Activated CD4-positive, alpha-beta T cell treated with anti-CD3 and anti-CD28 coated beads, Interleukin-2, amount 10 ng/mL, durations not matched to agents 7 days and 5 days (primary cell): ENCODE measurements around the gene MDGA2. TPM values are rescaled to one million over a fixed set of nuclear protein-coding genes. Genes with fewer than 3 reads are reported as not detected.
"Not testable (repeated sequence)": the region's sequence is repeated elsewhere in the genome, so short reads cannot be mapped to it uniquely, and the experiment has no call there.

ENCODE experiments used
- CTCF ChIA-PET: fragments of 350-600 bp; sonication (Branson Sonifier 250); formaldehyde crosslinking; loops from one replicate; lab custom pipeline; 2021; ENCODE audit warnings: antibody characterized with exemption; lab: Charles Lee
- POLR2A ChIA-PET: fragments of 350-600 bp; sonication (Branson Sonifier 250); formaldehyde crosslinking; loops from one replicate; lab custom pipeline; 2021; ENCODE audit warnings: antibody characterized with exemption; lab: Charles Lee
- DNase-seq: peaks from one replicate; pipeline ENCODE4 v3.0.0-alpha.2; 2020
- H3K27ac Mint-ChIP-seq: one replicate; pipeline ENCODE4 v1.8.0; 2021; ENCODE audit warnings: mild to moderate bottlenecking, moderate library complexity, mixed read lengths
- H3K27me3 Mint-ChIP-seq: one replicate; pipeline ENCODE4 v1.8.0; 2021; ENCODE audit warnings: mixed read lengths
- H3K36me3 Mint-ChIP-seq: one replicate; pipeline ENCODE4 v1.8.0; 2021; ENCODE audit warnings: low read depth, mixed read lengths
- H3K4me1 Mint-ChIP-seq: one replicate; pipeline ENCODE4 v1.8.0; 2021; ENCODE audit warnings: mixed read lengths
- H3K4me3 Mint-ChIP-seq: one replicate; pipeline ENCODE4 v1.8.0; 2021; ENCODE audit warnings: mild to moderate bottlenecking, moderate library complexity, mixed read lengths
- H3K9me3 Mint-ChIP-seq: one replicate; pipeline ENCODE4 v1.8.0; 2021; ENCODE audit warnings: mixed read lengths
- total RNA-seq, 2 experiments: library from RNA; stranded (reverse); gene quantifications; one replicate each; pipeline ENCODE4 v1.2.3, GENCODE V29; 2021

The MDGA2 gene
- total RNA-seq, 2 experiments from 2014 or later: not detected

DNA sequence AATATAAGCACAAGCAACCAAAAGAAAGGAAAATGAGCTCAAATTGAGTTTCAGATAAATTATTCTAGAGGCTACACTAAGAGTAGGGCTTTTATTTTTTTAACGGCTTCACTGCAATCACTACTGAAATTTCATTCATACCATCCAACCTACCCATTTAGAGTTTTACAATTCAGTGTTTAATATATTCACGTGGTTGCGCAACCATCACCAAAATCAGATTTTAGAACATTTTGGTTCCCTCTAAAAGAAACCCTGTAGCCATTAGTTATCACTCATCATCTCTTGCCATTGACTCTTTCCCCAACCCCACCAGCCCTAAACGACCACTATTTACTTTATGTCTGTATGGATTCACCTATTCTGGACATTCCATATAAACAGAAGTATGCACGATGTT is 401.5 kb downstream of the MDGA2 start:
- H3K27me3 Mint-ChIP-seq: no peaks in the 10 kb centered on the region
- no peaks in the 10 kb centered on the region for H3K9me3 Mint-ChIP-seq
- no peak for DNase-seq
- CTCF ChIA-PET: no interaction called here
- POLR2A ChIA-PET: no interaction called here
- H3K4me3 Mint-ChIP-seq: no peak overlapping the region
- H3K4me1 Mint-ChIP-seq: peaks cover 1% of the 10 kb centered on the region
- no peaks in the 10 kb centered on the region for H3K36me3 Mint-ChIP-seq
- no peak overlapping the region for H3K27ac Mint-ChIP-seq

DNA sequence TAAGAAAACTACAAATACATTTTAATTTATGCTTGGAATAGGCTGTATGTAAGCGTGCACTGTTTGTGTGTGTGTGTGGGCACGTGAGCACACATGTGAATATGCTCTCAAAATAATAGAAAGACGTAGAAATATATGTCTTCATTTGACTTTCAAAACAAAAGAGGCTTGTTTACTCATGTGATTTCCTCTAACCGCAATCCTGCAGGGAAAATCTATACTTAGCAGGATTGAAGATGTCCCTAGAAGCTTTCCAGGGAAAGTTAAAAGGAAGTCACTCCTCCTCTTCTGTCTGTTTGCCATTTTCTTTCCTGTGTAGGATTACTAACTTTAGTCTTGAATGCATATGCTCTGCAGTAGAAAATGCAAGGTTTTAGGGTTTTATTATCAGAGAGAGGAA is 404.7 kb downstream of the MDGA2 start:
- Mint-ChIP-seq H3K4me1 (no peaks in the 10 kb centered on the region), H3K27me3 (no peaks in the 10 kb centered on the region), H3K9me3 (no peaks in the 10 kb centered on the region), H3K4me3 (no peak overlapping the region), H3K27ac (no peak overlapping the region), H3K36me3 (no peaks in the 10 kb centered on the region)
- no peak for DNase-seq
- POLR2A ChIA-PET: no interaction called here
- CTCF ChIA-PET: no interaction called here

DNA sequence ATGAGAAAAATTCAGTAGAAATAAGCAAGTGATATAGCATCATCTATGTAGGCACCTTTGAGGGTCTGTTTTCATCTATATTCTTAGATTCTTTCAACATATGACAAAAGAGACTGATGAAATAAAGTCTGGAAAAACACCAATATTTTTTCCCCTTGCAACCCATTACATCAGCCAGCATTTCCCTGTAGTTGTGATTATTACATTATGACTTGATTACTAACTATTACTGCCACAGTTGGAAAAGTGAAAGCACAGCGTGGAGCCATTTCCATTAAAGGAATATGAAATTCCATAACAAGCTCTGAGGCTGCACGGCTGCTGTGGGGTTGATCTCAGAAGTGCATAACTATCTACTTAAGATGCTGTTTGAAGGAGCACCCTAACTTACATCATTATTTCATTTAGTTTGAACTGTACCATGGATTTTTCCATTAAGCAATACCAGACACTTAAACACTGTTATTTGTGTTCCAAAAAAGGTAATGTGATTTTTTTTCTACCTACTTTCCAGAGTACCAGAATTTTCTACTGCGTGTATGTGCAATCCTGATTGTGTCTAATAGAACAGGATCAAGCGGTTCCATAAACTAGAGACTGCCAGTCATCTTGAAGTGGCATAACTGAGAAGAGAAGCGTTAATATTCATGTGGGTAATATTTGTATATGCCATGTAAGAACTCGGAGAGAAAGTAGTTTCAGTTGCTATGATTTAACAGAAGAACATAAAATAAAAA is 405.5 kb downstream of the MDGA2 start:
- no peak overlapping the region for H3K27ac Mint-ChIP-seq
- CTCF ChIA-PET: no interaction called here
- no peaks in the 10 kb centered on the region for H3K36me3 Mint-ChIP-seq
- H3K4me3 Mint-ChIP-seq: no peak overlapping the region
- no peak for DNase-seq
- POLR2A ChIA-PET: no interaction called here
- H3K9me3 Mint-ChIP-seq: no peaks in the 10 kb centered on the region
- H3K27me3 Mint-ChIP-seq: no peaks in the 10 kb centered on the region
- H3K4me1 Mint-ChIP-seq: no peaks in the 10 kb centered on the region

DNA sequence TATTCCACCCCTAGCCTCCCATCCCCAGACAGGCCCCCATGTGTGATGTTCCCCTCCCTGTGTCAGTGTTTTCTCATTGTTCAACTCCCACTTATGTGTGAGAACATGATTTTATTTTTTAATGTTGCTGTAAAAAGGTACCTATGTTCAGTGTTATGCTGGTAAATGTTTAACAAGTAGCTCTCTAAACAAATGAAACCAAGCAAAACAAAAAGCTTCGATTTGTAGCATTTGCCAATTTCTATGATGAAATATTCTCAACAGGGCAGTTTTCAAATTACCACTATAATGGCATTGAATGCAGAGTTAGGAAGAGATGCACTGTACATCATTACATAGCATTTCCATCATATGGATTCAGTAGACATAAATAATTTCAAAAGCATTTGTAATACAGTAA is 410.6 kb downstream of the MDGA2 start:
- Mint-ChIP-seq H3K9me3 (no peaks in the 10 kb centered on the region), H3K4me3 (no peak overlapping the region), H3K36me3 (no peaks in the 10 kb centered on the region), H3K27me3 (no peaks in the 10 kb centered on the region), H3K27ac (no peak overlapping the region), H3K4me1 (no peaks in the 10 kb centered on the region)
- ChIA-PET CTCF (no interaction called here), POLR2A (no interaction called here)
- DNase-seq: no peak

GRCh38 chr14:47262801-47263200 is 412.6 kb downstream of the MDGA2 start:
- ChIA-PET POLR2A (no interaction called here), CTCF (no interaction called here)
- Mint-ChIP-seq H3K9me3 (no peaks in the 10 kb centered on the region), H3K4me1 (no peaks in the 10 kb centered on the region), H3K36me3 (no peaks in the 10 kb centered on the region), H3K27ac (no peak overlapping the region), H3K4me3 (no peak overlapping the region), H3K27me3 (no peaks in the 10 kb centered on the region)
- DNase-seq: no peak

- no peak for DNase-seq
- Mint-ChIP-seq H3K27ac (no peak overlapping the region), H3K4me1 (no peaks in the 10 kb centered on the region), H3K9me3 (peaks cover under 1% of the 10 kb centered on the region), H3K36me3 (no peaks in the 10 kb centered on the region), H3K4me3 (no peak overlapping the region), H3K27me3 (no peaks in the 10 kb centered on the region)
- POLR2A ChIA-PET: no interaction called here
- CTCF ChIA-PET: no interaction called here
These were observed 414.1 kb downstream of the MDGA2 start for GRCh38 chr14:47261350-47261749.

DNA sequence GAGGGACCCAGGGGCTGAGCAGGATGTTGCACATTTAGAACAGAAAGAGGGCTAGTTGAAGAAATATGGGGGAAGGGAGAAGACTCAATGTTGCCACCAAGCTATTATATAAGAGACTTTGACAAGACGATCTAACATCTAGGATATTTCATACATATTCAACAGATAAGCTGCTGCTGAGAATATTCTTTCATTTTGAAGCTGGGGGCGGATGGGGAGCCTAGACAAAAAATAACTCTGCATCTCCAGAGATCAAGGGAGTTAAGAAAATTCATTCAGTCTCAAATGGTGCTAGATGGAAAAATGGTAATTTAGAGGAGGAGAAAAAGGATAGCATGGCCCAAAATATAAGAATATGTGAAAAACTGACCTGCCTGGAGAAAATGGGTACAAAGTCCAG is 415.6 kb downstream of the MDGA2 start:
- Mint-ChIP-seq H3K9me3 (peaks cover 2% of the 10 kb centered on the region), H3K36me3 (no peaks in the 10 kb centered on the region), H3K4me3 (no peak overlapping the region), H3K27me3 (no peaks in the 10 kb centered on the region), H3K27ac (no peak overlapping the region), H3K4me1 (no peaks in the 10 kb centered on the region)
- no peak for DNase-seq
- ChIA-PET CTCF (no interaction called here), POLR2A (no interaction called here)

GRCh38 chr14:47257013-47257412 is 418.4 kb downstream of the MDGA2 start:
- H3K36me3 Mint-ChIP-seq: no peaks in the 10 kb centered on the region
- H3K4me1 Mint-ChIP-seq: no peaks in the 10 kb centered on the region
- H3K27ac Mint-ChIP-seq: no peak overlapping the region
- no peak for DNase-seq
- ChIA-PET POLR2A (no interaction called here), CTCF (no interaction called here)
- no peaks in the 10 kb centered on the region for H3K27me3 Mint-ChIP-seq
- H3K9me3 Mint-ChIP-seq: peaks cover 8% of the 10 kb centered on the region
- no peak overlapping the region for H3K4me3 Mint-ChIP-seq

DNA sequence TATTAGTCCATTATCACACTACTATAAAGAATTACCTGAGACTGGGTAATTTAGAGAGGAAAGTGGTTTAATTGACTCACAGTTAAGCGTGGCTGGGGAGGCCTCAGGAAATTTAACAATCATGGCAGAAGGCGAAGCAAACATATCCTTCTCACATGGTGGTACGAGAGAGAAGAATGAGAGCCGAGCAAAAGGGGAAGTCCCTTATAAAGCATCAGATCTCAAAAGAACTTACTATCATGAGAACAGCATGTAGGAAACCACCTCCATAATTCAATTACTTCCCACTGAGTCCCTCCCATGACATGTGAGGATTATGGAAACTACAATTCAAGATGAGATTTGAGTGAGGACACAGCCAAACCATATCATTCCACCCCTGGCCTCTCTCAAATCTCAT is 422.6 kb downstream of the MDGA2 start:
- Mint-ChIP-seq H3K4me1 (no peaks in the 10 kb centered on the region), H3K27ac (no peak overlapping the region), H3K9me3 (peaks cover 8% of the 10 kb centered on the region), H3K4me3 (no peak overlapping the region), H3K36me3 (no peaks in the 10 kb centered on the region), H3K27me3 (no peaks in the 10 kb centered on the region)
- ChIA-PET POLR2A (no interaction called here), CTCF (no interaction called here)
- DNase-seq: no peak

GRCh38 chr14:47246367-47246766 is 429.0 kb downstream of the MDGA2 start:
- DNase-seq: no peak
- ChIA-PET CTCF (no interaction called here), POLR2A (no interaction called here)
- no peaks in the 10 kb centered on the region for H3K4me1 Mint-ChIP-seq
- no peak overlapping the region for H3K4me3 Mint-ChIP-seq
- H3K36me3 Mint-ChIP-seq: no peaks in the 10 kb centered on the region
- no peak overlapping the region for H3K27ac Mint-ChIP-seq
- H3K27me3 Mint-ChIP-seq: no peaks in the 10 kb centered on the region
- no peaks in the 10 kb centered on the region for H3K9me3 Mint-ChIP-seq

- not testable (repeated sequence) for H3K9me3 Mint-ChIP-seq
These were observed 432.8 kb downstream of the MDGA2 start for GRCh38 chr14:47242579-47242978.

GRCh38 chr14:47240748-47241437 is 434.5 kb downstream of the MDGA2 start:
- no peak overlapping the region for H3K4me3 Mint-ChIP-seq
- ChIA-PET CTCF (no interaction called here), POLR2A (no interaction called here)
- no peak overlapping the region for H3K27ac Mint-ChIP-seq
- DNase-seq: no peak
- no peaks in the 10 kb centered on the region for H3K4me1 Mint-ChIP-seq
- no peaks in the 10 kb centered on the region for H3K9me3 Mint-ChIP-seq
- H3K27me3 Mint-ChIP-seq: no peaks in the 10 kb centered on the region
- no peaks in the 10 kb centered on the region for H3K36me3 Mint-ChIP-seq

More at GRCh38 chr14:47242579-47242978, 432.8 kb downstream of the MDGA2 start:
- H3K36me3 Mint-ChIP-seq, H3K4me1 Mint-ChIP-seq, H3K27me3 Mint-ChIP-seq, DNase-seq, POLR2A ChIA-PET, H3K27ac Mint-ChIP-seq, CTCF ChIA-PET, H3K4me3 Mint-ChIP-seq: not testable (repeated sequence)

DNA sequence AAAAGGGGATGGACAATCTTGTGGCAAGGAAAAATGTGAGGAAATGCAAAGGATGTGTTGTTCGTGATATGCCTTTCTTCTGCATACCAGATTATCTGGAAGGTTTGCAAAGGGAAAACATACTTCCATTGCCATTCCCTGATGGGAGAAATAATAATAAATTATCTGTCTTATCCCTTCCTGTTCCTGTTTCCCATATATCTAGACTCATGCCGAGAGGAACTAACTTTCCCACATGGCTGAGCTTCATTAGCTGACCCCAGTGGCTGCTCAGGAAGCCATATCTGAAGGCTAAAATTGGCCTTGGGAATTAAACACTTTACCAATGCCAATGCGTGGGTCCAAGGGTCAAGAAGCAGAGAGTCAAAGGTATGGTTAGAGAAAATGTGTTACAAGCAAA is 439.8 kb downstream of the MDGA2 start:
- POLR2A ChIA-PET: no interaction called here
- H3K27ac Mint-ChIP-seq: no peak overlapping the region
- H3K4me1 Mint-ChIP-seq: no peaks in the 10 kb centered on the region
- no peak for DNase-seq
- no peaks in the 10 kb centered on the region for H3K36me3 Mint-ChIP-seq
- H3K9me3 Mint-ChIP-seq: no peaks in the 10 kb centered on the region
- CTCF ChIA-PET: no interaction called here
- no peak overlapping the region for H3K4me3 Mint-ChIP-seq
- H3K27me3 Mint-ChIP-seq: no peaks in the 10 kb centered on the region
